ENCODE results near the gene DCDC1.

Gene DCDC1

GRCh38 chr11:31096191-31096805, 273.2 kb downstream of the DCDC1 start:
- Histone ChIP-seq H3K27me3 (ENCODE audit: insufficient read depth, low read depth) (no peaks in the 10 kb centered on the region), H3K4me2 (no peak overlapping the region), H3K27ac (no peak overlapping the region), H4K20me1 (ENCODE audit: insufficient read depth) (no peaks in the 10 kb centered on the region), H2AFZ (ENCODE audit: low read depth) (no peak overlapping the region), H3K4me3 (IDR thresholded peaks at IDR 0.05; ENCODE audit: insufficient read depth, low read depth, low read length) (no peak overlapping the region), H3K9ac (no peak overlapping the region), H3K4me1 (ENCODE audit: low read depth, poor library complexity, severe bottlenecking) (no peaks in the 10 kb centered on the region), H3K36me3 (ENCODE audit: insufficient read depth) (no peaks in the 10 kb centered on the region), H3K79me2 (ENCODE audit: insufficient read depth, low read depth) (no peaks in the 10 kb centered on the region)
- TF ChIP-seq, protein P1, sequence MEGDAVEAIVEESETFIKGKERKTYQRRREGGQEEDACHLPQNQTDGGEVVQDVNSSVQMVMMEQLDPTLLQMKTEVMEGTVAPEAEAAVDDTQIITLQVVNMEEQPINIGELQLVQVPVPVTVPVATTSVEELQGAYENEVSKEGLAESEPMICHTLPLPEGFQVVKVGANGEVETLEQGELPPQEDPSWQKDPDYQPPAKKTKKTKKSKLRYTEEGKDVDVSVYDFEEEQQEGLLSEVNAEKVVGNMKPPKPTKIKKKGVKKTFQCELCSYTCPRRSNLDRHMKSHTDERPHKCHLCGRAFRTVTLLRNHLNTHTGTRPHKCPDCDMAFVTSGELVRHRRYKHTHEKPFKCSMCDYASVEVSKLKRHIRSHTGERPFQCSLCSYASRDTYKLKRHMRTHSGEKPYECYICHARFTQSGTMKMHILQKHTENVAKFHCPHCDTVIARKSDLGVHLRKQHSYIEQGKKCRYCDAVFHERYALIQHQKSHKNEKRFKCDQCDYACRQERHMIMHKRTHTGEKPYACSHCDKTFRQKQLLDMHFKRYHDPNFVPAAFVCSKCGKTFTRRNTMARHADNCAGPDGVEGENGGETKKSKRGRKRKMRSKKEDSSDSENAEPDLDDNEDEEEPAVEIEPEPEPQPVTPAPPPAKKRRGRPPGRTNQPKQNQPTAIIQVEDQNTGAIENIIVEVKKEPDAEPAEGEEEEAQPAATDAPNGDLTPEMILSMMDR (conservative IDR thresholded peaks at IDR 0.05; ENCODE audit: low read depth, low read length) = no peak

- H3K4me1 ChIP-seq (ENCODE audit: low read depth, poor library complexity, severe bottlenecking) = no peaks in the 10 kb centered on the region
- H2AFZ ChIP-seq (ENCODE audit: low read depth) = no peak overlapping the region
- no peak overlapping the region for H3K9ac ChIP-seq
- H3K27ac ChIP-seq = no peak overlapping the region
- no peaks in the 10 kb centered on the region for H3K79me2 ChIP-seq (ENCODE audit: insufficient read depth, low read depth)
- no peaks in the 10 kb centered on the region for H4K20me1 ChIP-seq (ENCODE audit: insufficient read depth)
- H3K27me3 ChIP-seq (ENCODE audit: insufficient read depth, low read depth) = no peaks in the 10 kb centered on the region
- H3K4me3 ChIP-seq (IDR thresholded peaks at IDR 0.05; ENCODE audit: insufficient read depth, low read depth, low read length) = no peak overlapping the region
- no peaks in the 10 kb centered on the region for H3K36me3 ChIP-seq (ENCODE audit: insufficient read depth)
- no peak overlapping the region for H3K4me2 ChIP-seq
- TF ChIP-seq, protein P1 (conservative IDR thresholded peaks at IDR 0.05; ENCODE audit: low read depth, low read length) = no peak
Measured at GRCh38 chr11:31092638-31093037, 276.9 kb downstream of the DCDC1 start.

GRCh38 chr11:31089117-31089516, 280.4 kb downstream of the DCDC1 start:
- Histone ChIP-seq H3K9ac (no peak overlapping the region), H3K4me3 (IDR thresholded peaks at IDR 0.05; ENCODE audit: insufficient read depth, low read depth, low read length) (no peak overlapping the region), H2AFZ (ENCODE audit: low read depth) (no peak overlapping the region), H3K27ac (no peak overlapping the region), H3K79me2 (ENCODE audit: insufficient read depth, low read depth) (no peaks in the 10 kb centered on the region), H3K4me1 (ENCODE audit: low read depth, poor library complexity, severe bottlenecking) (no peaks in the 10 kb centered on the region), H3K27me3 (ENCODE audit: insufficient read depth, low read depth) (no peaks in the 10 kb centered on the region), H4K20me1 (ENCODE audit: insufficient read depth) (no peaks in the 10 kb centered on the region), H3K36me3 (ENCODE audit: insufficient read depth) (no peaks in the 10 kb centered on the region), H3K4me2 (no peak overlapping the region)
- TF ChIP-seq, protein P1 (conservative IDR thresholded peaks at IDR 0.05; ENCODE audit: low read depth, low read length) = no peak

- no peaks in the 10 kb centered on the region for H3K79me2 ChIP-seq (ENCODE audit: insufficient read depth, low read depth)
- no peaks in the 10 kb centered on the region for H3K4me1 ChIP-seq (ENCODE audit: low read depth, poor library complexity, severe bottlenecking)
- no peaks in the 10 kb centered on the region for H3K36me3 ChIP-seq (ENCODE audit: insufficient read depth)
- no peak overlapping the region for H3K4me2 ChIP-seq
- no peaks in the 10 kb centered on the region for H4K20me1 ChIP-seq (ENCODE audit: insufficient read depth)
- no peaks in the 10 kb centered on the region for H3K27me3 ChIP-seq (ENCODE audit: insufficient read depth, low read depth)
- H3K27ac ChIP-seq = no peak overlapping the region
- H3K4me3 ChIP-seq (IDR thresholded peaks at IDR 0.05; ENCODE audit: insufficient read depth, low read depth, low read length) = no peak overlapping the region
- TF ChIP-seq, protein P1 (conservative IDR thresholded peaks at IDR 0.05; ENCODE audit: low read depth, low read length) = no peak
- H3K9ac ChIP-seq = no peak overlapping the region
- no peak overlapping the region for H2AFZ ChIP-seq (ENCODE audit: low read depth)
Measured at GRCh38 chr11:31069447-31070205, 299.9 kb downstream of the DCDC1 start.

All from KMS-11 (cell line).